ENCODE measurements around the gene CYBB.

DNA sequence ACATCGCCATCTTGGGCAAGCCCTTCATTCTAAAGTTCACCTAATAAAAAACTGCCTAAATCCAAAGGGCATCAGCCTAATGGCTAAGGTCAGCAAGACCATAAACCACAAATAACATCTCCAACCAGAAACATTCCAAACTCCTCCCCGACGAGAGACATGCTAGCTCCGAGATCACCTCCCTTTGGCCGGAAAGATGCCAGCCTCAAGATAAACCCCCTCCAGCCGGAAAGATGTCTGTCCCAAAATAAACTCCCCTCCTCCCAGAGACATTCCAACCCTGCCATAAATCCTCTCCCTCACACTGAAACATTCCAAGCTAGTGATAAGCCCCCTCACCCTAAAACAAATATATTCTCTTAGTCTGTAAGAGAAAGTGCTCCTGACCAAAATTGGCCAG lies 80.9 kb downstream of the CYBB start:
- TF ChIP-seq POLR2AphosphoS5 (IDR thresholded peaks at IDR 0.05) = no peak
- TF ChIP-seq, protein P1, sequence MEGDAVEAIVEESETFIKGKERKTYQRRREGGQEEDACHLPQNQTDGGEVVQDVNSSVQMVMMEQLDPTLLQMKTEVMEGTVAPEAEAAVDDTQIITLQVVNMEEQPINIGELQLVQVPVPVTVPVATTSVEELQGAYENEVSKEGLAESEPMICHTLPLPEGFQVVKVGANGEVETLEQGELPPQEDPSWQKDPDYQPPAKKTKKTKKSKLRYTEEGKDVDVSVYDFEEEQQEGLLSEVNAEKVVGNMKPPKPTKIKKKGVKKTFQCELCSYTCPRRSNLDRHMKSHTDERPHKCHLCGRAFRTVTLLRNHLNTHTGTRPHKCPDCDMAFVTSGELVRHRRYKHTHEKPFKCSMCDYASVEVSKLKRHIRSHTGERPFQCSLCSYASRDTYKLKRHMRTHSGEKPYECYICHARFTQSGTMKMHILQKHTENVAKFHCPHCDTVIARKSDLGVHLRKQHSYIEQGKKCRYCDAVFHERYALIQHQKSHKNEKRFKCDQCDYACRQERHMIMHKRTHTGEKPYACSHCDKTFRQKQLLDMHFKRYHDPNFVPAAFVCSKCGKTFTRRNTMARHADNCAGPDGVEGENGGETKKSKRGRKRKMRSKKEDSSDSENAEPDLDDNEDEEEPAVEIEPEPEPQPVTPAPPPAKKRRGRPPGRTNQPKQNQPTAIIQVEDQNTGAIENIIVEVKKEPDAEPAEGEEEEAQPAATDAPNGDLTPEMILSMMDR (IDR thresholded peaks at IDR 0.05) = no peak
